EL (cell line): ENCODE data around the gene CCDC120.

Experiments
- DNase-seq: peaks from one replicate; pipeline ENCODE4 v3.0.0-alpha.2; 2016

CCDC120 gene, protein sequence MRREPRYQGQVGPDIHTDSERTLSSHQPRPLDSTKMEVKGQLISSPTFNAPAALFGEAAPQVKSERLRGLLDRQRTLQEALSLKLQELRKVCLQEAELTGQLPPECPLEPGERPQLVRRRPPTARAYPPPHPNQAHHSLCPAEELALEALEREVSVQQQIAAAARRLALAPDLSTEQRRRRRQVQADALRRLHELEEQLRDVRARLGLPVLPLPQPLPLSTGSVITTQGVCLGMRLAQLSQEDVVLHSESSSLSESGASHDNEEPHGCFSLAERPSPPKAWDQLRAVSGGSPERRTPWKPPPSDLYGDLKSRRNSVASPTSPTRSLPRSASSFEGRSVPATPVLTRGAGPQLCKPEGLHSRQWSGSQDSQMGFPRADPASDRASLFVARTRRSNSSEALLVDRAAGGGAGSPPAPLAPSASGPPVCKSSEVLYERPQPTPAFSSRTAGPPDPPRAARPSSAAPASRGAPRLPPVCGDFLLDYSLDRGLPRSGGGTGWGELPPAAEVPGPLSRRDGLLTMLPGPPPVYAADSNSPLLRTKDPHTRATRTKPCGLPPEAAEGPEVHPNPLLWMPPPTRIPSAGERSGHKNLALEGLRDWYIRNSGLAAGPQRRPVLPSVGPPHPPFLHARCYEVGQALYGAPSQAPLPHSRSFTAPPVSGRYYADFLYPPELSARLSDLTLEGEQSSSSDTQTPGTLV

DNA sequence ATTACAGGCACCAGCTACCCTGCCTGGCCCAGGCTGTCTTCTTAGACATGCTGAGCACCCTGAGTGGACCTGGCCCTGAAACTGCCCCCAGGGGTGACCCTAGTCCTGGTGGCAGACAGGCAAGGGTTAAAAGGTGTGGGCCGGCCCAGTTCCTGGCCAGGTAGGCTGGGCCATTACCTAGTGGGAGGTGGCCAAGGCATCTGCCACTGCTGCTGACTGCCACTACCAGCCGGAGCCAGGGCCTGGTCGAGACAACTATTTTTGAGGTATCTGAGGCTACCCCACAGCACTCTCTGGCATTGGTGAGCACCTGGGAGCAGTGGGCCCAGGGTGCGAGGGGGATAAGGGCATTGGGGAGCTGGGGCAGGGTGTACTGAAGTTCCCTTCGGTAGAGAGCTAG, at the start of gene CCDC120:
TSS of gene CCDC120 (plus strand) at position 206 of the 400 bp plus-strand sequence. CDS start 3,043 bp downstream, outside the sequence.
- no peak for DNase-seq

DNA sequence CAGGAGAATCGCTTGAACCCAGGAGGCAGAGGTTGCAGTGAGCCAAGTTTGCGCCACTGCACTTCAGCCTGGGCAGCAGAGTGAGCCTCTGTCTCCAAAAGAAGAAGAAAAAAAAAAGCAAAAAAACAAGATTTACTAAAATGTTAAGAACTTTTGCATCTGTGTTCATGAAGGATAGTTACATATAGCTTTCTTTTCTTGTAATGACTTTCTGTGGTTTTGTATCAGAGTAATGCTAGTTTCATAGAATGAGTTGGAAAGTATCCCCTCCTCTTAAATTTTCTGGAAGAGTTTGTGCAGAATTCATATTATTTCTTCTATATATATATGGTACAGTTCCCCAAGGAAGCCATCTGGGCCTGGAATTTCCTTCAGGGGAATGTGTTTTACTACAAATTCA, 39.7 kb upstream of the CCDC120 start:
- DNase-seq: no peak

GRCh38 chrX:49019599-49020249, 39.1 kb upstream of the CCDC120 start:
- DNase-seq: no peak

- no peak for DNase-seq
Observed at GRCh38 chrX:49029876-49030275, 28.9 kb upstream of the CCDC120 start.

DNA sequence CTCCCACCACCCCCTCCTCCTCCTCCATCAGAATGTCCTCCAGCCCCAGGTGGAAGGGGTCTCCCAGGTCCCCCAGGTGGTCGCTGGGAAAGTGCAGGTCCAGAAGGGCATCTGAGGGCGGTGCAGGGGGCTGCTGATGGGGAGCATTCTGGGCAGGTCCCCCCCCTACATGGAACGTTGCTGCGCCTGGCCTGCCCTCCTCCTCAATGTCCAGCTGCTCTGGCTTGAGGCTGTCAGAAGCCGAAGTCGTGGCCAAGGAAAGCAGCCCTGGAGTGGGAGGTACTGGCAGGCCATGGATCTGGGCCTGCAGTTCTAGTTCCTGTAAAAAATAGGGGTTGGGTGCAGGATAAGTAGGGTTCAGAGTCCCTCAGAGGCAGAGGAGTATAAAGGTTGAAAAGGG, 28.5 kb upstream of the CCDC120 start:
- DNase-seq: no peak

DNA sequence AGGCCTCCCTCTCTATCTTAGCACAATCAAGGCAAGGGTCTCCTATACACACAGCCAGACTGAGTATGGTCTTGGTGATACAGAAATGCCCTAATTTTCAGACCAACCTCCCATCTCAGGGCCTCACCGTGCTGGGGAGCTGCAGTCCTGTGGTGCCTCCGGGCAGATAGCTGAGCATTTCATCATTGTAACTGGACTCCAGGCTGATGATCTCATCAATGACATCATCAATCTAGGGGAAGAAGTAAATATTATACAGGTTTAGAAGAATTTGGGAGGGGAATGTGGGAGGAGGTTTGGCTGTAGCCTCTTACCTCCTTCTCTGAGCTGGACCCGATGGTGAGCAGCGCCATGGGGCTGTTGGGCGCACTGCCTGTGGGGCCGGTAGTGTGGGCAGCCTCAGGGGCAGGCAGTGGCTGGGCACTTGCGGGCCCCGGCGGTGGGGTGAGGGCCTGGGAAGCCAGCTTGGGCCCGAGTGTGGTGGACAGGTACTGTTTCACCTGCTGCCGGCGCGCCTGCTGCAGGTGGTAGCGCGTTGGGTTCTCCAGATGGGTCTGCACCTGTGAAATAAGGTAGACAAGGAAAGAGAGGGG, 20.8 kb upstream of the CCDC120 start:
- peak; percentile 74 for DNase-seq

GRCh38 chrX:49039598-49040375, 19.0 kb upstream of the CCDC120 start:
- peak; percentile 94 for DNase-seq

DNA sequence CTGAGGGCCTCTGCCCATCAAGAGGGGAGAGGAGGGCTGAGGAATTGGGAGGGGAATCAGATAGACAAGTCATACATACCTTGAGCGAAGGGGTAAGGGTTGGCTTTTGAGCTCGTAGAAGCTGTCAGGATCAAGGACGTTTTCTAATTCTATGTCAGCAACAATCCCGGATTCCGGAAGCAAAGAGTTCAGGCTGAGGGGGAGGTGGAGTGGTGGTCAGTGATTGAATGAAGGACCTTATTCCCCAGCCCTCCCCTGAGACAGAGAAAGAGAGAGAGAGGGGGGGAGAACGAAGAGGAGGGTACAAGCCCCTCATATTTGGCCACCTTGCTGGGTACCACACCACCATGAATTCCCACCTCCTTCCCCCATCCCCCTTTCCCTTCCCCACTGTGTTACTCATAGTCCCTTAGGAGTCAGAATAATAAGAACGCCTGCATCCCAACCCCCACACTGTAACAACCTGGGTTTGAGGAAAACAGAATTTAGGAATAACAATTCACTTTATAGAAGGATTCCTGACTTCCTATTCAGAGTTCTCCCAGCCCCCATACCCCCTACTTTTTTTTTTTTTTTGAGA, 18.3 kb upstream of the CCDC120 start:
- DNase-seq: peak; percentile 40

- DNase-seq: peak; percentile 82
Observed at GRCh38 chrX:49041744-49042580, 16.8 kb upstream of the CCDC120 start.

DNA sequence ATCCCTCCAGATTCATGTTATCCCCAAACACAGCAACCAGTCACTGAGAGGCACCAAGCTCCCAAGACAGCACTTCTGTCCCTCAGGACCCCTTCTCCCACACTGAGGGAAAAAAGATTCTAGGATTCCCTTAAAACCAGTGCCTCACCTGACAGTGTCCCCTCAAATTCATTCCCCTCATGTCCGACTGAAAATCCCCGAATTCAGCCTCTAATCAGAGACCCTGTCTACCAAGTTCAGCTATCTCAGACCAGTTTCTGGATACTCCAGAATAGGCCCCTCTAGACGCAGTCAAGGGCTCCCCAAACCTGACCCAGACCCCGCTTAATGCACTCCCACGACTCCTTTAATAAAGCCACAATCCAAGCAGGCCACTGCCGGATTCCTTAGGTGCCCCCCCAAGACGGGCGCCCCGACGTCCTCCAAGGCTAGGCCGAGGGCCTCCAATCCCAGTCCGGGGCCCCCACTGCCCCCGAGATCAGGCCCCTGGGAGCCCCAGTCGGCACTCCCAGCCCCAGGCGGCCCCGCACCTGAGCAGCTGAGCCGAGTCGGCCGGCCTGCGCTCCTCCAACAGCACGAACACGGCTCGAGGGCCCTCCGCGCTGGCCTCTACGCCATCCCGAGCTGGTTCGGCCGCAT, 16.1 kb upstream of the CCDC120 start:
- DNase-seq: peak; percentile 10

DNA sequence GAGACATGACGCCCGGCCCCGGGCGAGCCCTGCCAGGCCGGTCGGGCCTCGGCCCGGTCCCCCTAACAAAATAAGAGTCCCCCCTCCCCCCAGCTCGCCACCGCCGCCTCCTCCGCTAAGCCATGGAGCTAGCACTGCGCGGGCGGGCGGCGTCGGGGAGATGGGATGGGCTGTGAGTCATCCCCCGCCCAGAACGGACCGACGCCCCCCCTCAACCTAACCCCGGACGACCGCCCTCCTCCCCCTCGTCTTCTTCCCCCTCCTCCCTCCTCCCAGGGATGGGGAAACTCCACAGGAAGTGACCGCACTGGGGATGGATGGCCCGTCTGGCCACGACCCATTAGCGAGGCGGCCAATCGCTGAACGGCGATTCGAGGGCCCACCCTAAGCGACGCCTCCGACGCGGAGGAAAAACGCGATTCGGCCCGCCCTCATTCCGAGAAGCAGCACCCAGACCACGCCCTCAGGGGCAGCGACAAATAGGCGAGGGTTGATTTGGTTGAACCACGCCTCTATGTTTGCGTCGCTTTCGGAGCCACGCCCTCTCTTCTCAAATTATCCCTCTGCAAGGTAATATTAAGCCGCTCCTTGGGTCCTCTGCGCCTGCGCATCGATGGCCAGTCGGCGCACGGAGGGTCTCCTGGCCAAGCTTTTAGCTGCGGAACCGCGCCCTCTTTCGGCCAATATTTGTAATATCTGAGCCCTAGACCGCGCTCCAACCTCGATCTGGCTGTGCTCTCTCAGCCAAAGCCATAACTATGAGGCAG, 15.4 kb upstream of the CCDC120 start, which contains the start of gene TFE3:
TSS of gene TFE3 (minus strand) at position 138 of the 767 bp plus-strand sequence. CDS start at position 7, 131 bp downstream.
- DNase-seq: peak; percentile 98

GRCh38 chrX:49043987-49044281, 14.9 kb upstream of the CCDC120 start:
- DNase-seq: no peak

DNA sequence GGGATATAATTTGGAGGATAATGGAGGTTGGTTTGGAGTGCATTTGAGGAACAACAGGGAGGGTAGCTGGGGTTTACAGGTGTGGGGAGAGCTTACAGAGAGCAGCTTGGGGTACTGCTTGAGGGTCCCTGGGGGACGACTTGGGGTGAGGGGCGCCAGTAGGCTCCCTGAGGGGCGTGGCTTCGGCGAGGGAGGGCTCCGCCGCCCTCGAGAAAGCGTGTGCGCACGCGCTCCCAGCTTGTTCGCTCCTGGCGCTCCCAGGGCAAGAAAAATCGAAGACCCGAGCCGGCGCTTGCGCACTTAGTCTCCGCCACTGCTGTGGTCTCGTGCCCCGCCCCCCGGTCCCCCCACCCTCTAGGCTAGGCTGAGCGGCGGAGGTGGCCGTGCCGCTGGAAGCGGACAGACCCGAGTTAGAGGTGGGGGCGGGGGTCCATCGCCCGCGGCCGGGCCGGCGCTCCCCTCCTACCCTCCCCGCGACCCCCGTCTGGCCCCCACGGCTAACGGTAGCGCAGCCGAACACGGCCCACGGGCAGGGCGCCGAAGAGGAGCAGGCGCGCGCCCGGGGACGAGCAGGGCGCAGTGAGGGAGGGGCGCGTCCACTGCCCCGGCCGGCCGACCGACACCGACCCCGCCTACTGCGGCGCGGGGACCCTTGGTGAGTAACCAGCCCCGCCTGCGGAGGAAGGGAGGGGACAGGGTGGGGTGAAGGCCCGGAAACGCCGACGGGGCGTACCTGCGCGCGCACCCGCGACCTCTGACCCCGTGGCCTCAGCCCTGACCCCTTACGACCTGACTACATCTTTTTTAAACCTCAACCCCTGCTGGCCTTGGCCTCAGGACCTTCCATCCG, 5.4 kb upstream of the CCDC120 start:
- DNase-seq: peak; percentile 46

GRCh38 chrX:49054073-49054762, 4.6 kb upstream of the CCDC120 start:
- no peak for DNase-seq

DNA sequence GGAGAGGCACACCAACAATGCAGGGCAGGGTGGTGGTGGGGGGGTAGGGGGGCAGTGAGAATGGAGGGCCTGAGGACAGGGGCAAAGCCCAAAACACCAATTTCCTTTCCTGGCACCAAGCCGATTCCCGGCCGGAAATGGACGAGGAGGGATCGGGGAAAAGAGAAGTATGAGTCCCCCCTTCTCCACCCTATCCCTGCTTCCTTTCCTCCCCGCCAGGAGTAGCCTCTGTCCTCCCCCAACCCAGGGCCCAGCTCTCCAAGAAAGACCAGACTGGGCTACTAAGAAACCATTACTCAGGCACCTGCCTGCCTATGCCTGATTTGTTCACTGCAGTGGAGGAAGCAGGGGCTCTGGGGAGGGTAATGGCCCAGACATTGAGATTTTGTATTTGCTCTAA, 402 bp downstream of the CCDC120 start:
- DNase-seq: no peak

GRCh38 chrX:49059681-49060085, 884 bp downstream of the CCDC120 start:
- DNase-seq: no peak

DNA sequence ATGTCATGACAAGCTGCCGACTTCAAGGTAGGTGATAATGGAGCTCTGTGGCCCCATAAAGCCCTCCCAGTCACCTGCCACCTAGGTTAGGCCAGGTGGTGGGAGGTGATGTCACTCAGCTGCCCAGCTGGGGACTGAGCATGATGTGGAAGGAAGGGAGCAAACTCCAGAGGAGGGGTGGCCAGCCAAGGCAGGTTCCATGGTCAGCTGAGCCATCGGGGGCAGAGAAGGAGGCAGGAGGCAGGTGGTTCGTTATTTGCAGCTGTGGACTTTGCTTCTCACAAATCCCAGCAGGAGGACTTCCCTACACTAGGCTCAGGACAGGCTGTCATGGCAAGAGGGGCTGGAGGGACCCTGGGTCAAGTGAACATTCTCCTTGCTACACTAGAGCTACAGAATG, 2.1 kb downstream of the CCDC120 start:
- DNase-seq: no peak

DNA sequence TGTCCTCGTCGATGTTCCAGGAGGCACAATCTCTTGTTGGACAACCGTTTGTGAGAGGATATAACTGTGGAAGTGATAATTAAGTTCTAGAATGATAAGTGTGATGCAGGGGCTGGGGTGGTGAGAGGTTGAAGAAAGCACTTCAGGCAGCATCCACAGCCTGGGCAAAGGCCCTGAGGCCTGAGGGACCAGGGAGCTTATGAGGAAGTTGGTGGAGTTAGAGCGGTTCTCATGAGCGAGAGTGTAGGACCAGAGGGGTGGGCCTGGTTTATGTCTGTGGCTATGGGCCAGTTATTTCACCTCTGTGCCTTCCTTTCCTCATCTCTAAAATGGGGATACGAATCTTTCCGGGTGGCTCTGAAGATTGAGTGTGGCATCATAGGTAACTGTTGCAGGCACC, 2.7 kb downstream of the CCDC120 start:
- DNase-seq: no peak
